SK-N-SH treated with all-trans-retinoic acid at 6 μM for 48 hours (cell line): ENCODE measurements around the gene THBS3.

Experiments used
- ATAC-seq: fragments of 200-7000 bp; cut with Tn5 transposase; 3 replicates; pipeline ENCODE4 v1.9.1; 2020; ENCODE audit warnings: mild to moderate bottlenecking, moderate library complexity
- ARNTL ChIP-seq: fragments of 450-650 bp; formaldehyde crosslinking; IDR thresholded peaks from 2 replicates; pipeline ENCODE4 v1.5.0; 2020; ENCODE audit warnings: low read depth, mild to moderate bottlenecking, moderate library complexity, borderline replicate concordance
- BACH2 ChIP-seq: fragments of 250-450 bp; sonication (Bioruptor Pico); IDR thresholded peaks from 2 replicates; pipeline ENCODE4 v1.9.0; 2021; ENCODE audit warnings: mild to moderate bottlenecking, borderline replicate concordance
- CREB5 ChIP-seq: fragments of 250-450 bp; sonication (Bioruptor Pico); IDR thresholded peaks from 2 replicates; pipeline ENCODE4 v1.5.1; 2020; ENCODE audit warnings: low read depth, mild to moderate bottlenecking, moderate library complexity
- CSDC2 ChIP-seq: fragments of 250-450 bp; sonication (Bioruptor Pico); IDR thresholded peaks from 2 replicates; pipeline ENCODE4 v1.5.0; 2020; ENCODE audit warnings: mild to moderate bottlenecking, moderate library complexity
- ESRRG ChIP-seq: fragments of 250-450 bp; sonication (Bioruptor Pico); IDR thresholded peaks from 2 replicates; pipeline ENCODE4 v1.6.1; 2021; ENCODE audit warnings: mild to moderate bottlenecking
- GLIS3 ChIP-seq: fragments of 250-450 bp; sonication (Bioruptor Pico); IDR thresholded peaks from 2 replicates; pipeline ENCODE4 v1.5.0; 2020; ENCODE audit warnings: mild to moderate bottlenecking, moderate library complexity
- ISL1 ChIP-seq: fragments of 250-450 bp; sonication (Bioruptor Pico); IDR thresholded peaks from 2 replicates; pipeline ENCODE4 v2.1.2; 2022; ENCODE audit warnings: mild to moderate bottlenecking, moderate library complexity
- OSR1 ChIP-seq: fragments of 250-450 bp; sonication (Bioruptor Pico); IDR thresholded peaks from 2 replicates; pipeline ENCODE4 v1.8.0; 2022; ENCODE audit warnings: moderate library complexity, mild to moderate bottlenecking, inconsistent platforms
- PATZ1 ChIP-seq: fragments of 250-450 bp; sonication (Bioruptor Pico); IDR thresholded peaks from 2 replicates; pipeline ENCODE4 v1.8.0; 2020; ENCODE audit warnings: mild to moderate bottlenecking, moderate library complexity, borderline replicate concordance
- PPARA ChIP-seq: fragments of 250-450 bp; sonication (Bioruptor Pico); IDR thresholded peaks from 2 replicates; pipeline ENCODE4 v1.5.0; 2020; ENCODE audit warnings: mild to moderate bottlenecking, borderline replicate concordance
- RARB ChIP-seq: fragments of 250-450 bp; sonication (Bioruptor Pico); IDR thresholded peaks from 2 replicates; pipeline ENCODE4 v1.8.0; 2021; ENCODE audit warnings: mild to moderate bottlenecking, moderate library complexity
- SNAI2 ChIP-seq: fragments of 250-450 bp; sonication (Bioruptor Pico); IDR thresholded peaks from 2 replicates; pipeline ENCODE4 v1.5.0; 2020; ENCODE audit warnings: mild to moderate bottlenecking, moderate library complexity
- TOX ChIP-seq: fragments of 250-450 bp; sonication (Bioruptor Pico); IDR thresholded peaks from 2 replicates; pipeline ENCODE4 v1.8.0; 2021; ENCODE audit warnings: mild to moderate bottlenecking, moderate library complexity, borderline replicate concordance
- TSHZ2 ChIP-seq: fragments of 250-450 bp; sonication (Bioruptor Pico); IDR thresholded peaks from 2 replicates; pipeline ENCODE4 v1.5.0; 2020; ENCODE audit warnings: mild to moderate bottlenecking, moderate library complexity
- ZC3H10 ChIP-seq: fragments of 250-450 bp; sonication (Bioruptor Pico); IDR thresholded peaks from 2 replicates; pipeline ENCODE4 v1.5.1; 2021; ENCODE audit warnings: mild to moderate bottlenecking, moderate library complexity
- ZFP3 ChIP-seq: fragments of 250-450 bp; sonication (Bioruptor Pico); IDR thresholded peaks from 2 replicates; pipeline ENCODE4 v1.5.0; 2020; ENCODE audit warnings: mild to moderate bottlenecking, moderate library complexity
- ZFP30 ChIP-seq: fragments of 450-650 bp; formaldehyde crosslinking; IDR thresholded peaks from 2 replicates; pipeline ENCODE4 v1.5.0; 2022; ENCODE audit warnings: mild to moderate bottlenecking, moderate library complexity
- ZNF565 ChIP-seq: fragments of 450-650 bp; formaldehyde crosslinking; conservative IDR thresholded peaks from 2 replicates; pipeline ENCODE4 v1.5.0; 2020; ENCODE audit warnings: low read depth, mild to moderate bottlenecking, moderate library complexity
- ZNF70 ChIP-seq: fragments of 450-650 bp; formaldehyde crosslinking; IDR thresholded peaks from 2 replicates; pipeline ENCODE4 v1.5.0; 2020; ENCODE audit warnings: mild to moderate bottlenecking, moderate library complexity
- ZNF8 ChIP-seq: fragments of 450-650 bp; formaldehyde crosslinking; IDR thresholded peaks from 2 replicates; pipeline ENCODE4 v1.5.0; 2020; ENCODE audit warnings: mild to moderate bottlenecking, moderate library complexity
- TF ChIP-seq, protein P1 (sequence below): fragments of 250-450 bp; sonication (Bioruptor Pico); IDR thresholded peaks from 2 replicates; pipeline ENCODE4 v1.8.0; 2021; ENCODE audit warnings: low read depth, mild to moderate bottlenecking, moderate library complexity, borderline replicate concordance

Gene THBS3

DNA sequence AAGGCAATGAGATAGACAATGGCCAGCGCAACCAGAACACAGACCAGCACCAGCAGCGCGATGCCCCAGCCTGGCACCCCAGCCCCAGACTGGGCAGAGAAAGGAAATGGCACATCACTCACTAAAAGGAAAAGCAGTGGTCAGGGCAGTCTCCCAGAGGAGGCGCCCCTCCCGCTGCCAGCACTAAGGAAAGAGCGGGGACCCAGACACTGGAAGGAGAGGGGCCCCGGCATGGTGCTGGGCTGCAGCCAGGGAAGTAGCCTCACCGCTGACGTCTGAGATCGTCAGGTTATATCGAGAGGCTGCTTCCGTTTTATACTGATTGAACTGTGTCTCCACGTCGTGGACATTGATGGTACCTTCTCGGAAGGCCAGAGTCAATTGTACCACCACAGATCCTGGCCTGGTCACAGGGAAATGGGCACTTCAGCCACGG is 20.2 kb downstream of the THBS3 start:
- ATAC-seq = peak; percentile 6
- TF ChIP-seq ZNF8 (CRISPR knock-in tag) (no peak), ZFP30 (no peak), PPARA (CRISPR knock-in tag) (no peak), ZNF70 (CRISPR knock-in tag) (no peak), PATZ1 (CRISPR knock-in tag) (no peak), SNAI2 (no peak), ARNTL (CRISPR knock-in tag) (no peak), ZNF565 (CRISPR knock-in tag) (no peak), CREB5 (CRISPR knock-in tag) (no peak), ZC3H10 (CRISPR knock-in tag) (no peak), ZFP3 (CRISPR knock-in tag) (no peak), ISL1 (CRISPR knock-in tag) (no peak), TOX (CRISPR knock-in tag) (no peak), RARB (CRISPR knock-in tag) (no peak), ESRRG (CRISPR knock-in tag) (no peak), OSR1 (CRISPR knock-in tag) (no peak)
- TF ChIP-seq, protein P1, sequence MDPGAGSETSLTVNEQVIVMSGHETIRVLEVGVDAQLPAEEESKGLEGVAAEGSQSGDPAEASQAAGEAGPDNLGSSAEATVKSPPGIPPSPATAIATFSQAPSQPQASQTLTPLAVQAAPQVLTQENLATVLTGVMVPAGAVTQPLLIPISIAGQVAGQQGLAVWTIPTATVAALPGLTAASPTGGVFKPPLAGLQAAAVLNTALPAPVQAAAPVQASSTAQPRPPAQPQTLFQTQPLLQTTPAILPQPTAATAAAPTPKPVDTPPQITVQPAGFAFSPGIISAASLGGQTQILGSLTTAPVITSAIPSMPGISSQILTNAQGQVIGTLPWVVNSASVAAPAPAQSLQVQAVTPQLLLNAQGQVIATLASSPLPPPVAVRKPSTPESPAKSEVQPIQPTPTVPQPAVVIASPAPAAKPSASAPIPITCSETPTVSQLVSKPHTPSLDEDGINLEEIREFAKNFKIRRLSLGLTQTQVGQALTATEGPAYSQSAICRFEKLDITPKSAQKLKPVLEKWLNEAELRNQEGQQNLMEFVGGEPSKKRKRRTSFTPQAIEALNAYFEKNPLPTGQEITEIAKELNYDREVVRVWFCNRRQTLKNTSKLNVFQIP = no peak
- TF ChIP-seq, all 23 proteins: peak for 0

DNA sequence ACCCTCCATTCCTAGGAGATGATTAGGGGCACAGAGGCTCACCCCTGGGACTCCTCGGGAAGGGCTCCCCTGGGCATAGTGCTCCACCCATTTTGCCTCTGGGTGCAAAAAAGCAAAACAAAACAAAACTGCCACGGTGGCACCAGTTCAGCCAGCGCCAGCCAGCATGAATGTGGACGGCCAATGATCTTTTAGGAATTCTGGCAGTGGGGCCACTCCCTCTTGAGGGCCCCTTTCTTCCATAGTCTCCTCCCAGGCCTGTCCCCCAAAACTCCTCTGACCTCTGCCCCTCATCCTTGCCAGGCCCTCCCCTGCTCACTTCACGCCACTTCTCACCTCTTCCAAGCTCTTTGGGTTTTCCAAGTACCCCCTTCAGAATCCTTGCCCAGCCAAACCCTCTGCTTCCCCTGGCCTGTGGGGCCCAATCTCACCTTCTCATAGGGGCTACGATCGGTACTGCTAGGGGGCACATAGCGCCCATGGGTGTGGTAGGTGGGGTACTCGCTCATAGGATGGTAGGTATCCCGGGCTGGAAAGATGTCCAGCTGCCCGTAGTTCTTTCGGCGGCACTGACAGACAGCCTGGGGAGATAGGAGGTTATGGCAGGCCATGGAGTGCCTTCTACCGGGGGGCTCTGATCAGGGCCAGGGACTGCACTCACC is 20.8 kb downstream of the THBS3 start:
- TF ChIP-seq TSHZ2 = no peak
- TF ChIP-seq RARB (CRISPR knock-in tag) = no peak
- no peak for TF ChIP-seq OSR1 (CRISPR knock-in tag)
- no peak for TF ChIP-seq ZNF8 (CRISPR knock-in tag)
- no peak for TF ChIP-seq ESRRG (CRISPR knock-in tag)
- TF ChIP-seq BACH2 (CRISPR knock-in tag) = no peak
- ATAC-seq = peak; percentile 9

- ATAC-seq = peak; percentile 14
- TF ChIP-seq PATZ1 (CRISPR knock-in tag) (no peak), ZFP3 (CRISPR knock-in tag) (no peak), GLIS3 (CRISPR knock-in tag) (no peak), RARB (CRISPR knock-in tag) (no peak), SNAI2 (no peak), ZC3H10 (CRISPR knock-in tag) (no peak), OSR1 (CRISPR knock-in tag) (no peak), ZNF70 (CRISPR knock-in tag) (no peak), CSDC2 (no peak), TOX (CRISPR knock-in tag) (no peak), CREB5 (CRISPR knock-in tag) (no peak), TSHZ2 (no peak), ESRRG (CRISPR knock-in tag) (no peak), ZNF8 (CRISPR knock-in tag) (no peak)
These were observed 21.5 kb downstream of the THBS3 start for GRCh38 chr1:155186067-155186793.
